ENCODE measurements around the gene IRF2. TPM values are rescaled to one million over a fixed set of nuclear protein-coding genes. Genes with fewer than 3 reads are reported as not detected.

The IRF2 gene
- total and polyA plus RNA-seq, 2 of the 8 experiments (the other 6 are each of a cell fraction or from before 2014, with no cell fraction given) = 13.8 to 17.0 TPM

- TF ChIP-seq NANOG (IDR thresholded peaks at IDR 0.05; ENCODE audit: insufficient read depth, low read depth, low read length, poor library complexity, severe bottlenecking) (no peak), TEAD4 (IDR thresholded peaks at IDR 0.05; ENCODE audit: low read depth, low read length) (peak; percentile 71)
- TF ChIP-seq, protein P1, sequence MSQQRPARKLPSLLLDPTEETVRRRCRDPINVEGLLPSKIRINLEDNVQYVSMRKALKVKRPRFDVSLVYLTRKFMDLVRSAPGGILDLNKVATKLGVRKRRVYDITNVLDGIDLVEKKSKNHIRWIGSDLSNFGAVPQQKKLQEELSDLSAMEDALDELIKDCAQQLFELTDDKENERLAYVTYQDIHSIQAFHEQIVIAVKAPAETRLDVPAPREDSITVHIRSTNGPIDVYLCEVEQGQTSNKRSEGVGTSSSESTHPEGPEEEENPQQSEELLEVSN (IDR thresholded peaks at IDR 0.05) = peak; percentile 31; the same call in 1 of the 2 replicates
Measured at GRCh38 chr4:184401397-184402171, 72.8 kb downstream of the IRF2 start (continued).
